ENCODE measurements around the gene NTHL1. TPM values are rescaled to one million over a fixed set of nuclear protein-coding genes. Genes with fewer than 3 reads are reported as not detected.

The NTHL1 gene
- total and polyA plus RNA-seq, 2 of the 8 experiments (the other 6 are each of a cell fraction or from before 2014, with no cell fraction given) = 70.9 to 150 TPM

DNA sequence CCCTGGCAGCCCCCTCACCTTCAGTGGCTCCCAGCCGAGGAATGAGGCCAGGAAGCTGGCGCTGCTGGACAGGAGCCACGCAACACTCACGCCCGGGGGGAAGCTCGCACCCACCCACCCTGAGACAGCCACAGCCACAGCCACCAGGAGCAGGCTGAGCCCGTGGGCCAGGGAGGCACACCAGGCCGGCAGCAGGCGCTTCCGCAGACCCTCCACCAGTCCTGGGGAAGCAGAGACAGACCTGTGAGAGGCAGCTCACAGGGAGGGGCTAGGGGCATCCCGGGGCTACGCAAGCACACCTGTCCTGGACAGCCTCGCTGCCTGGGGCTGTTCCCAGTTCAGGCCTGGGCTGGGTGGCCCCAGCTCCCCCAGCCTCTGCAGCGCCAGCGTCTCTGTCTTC is 46.2 kb upstream of the NTHL1 start:
- Histone ChIP-seq H3K27ac (ENCODE audit: low read depth, low read length) (no peak overlapping the region), H3K4me2 (ENCODE audit: insufficient read depth in 1 of 2, low read depth in 2 of 2, low read length in 2 of 2) (no peak overlapping the region), H3K23ac (ENCODE audit: insufficient read length) (no peak overlapping the region), H3K14ac (ENCODE audit: insufficient read length) (no peak overlapping the region), H4K20me1 (replicated peaks in 1 of 2; ENCODE audit: control insufficient read depth in 1 of 2, insufficient read depth in 2 of 2, low read length in 2 of 2) (peaks cover 8 to 17% of the 10 kb centered on the region in 2 experiments), H3K9me3 (ENCODE audit: insufficient read depth in 2 of 2, low read depth in 1 of 2, low read length in 1 of 2) (no peaks in the 10 kb centered on the region), H3K18ac (ENCODE audit: extremely low read depth, low read length) (no peak overlapping the region), H3K23me2 (ENCODE audit: low read depth, low read length) (peaks cover 6% of the 10 kb centered on the region; the same call in 1 of the 2 replicates), H3K4me3 (ENCODE audit: extremely low read depth in 1 of 4, insufficient read depth in 2 of 4, low read depth in 3 of 4, low read length in 4 of 4) (no peak overlapping the region), H3K4ac (replicated peaks; ENCODE audit: insufficient read length, low read depth, low read length) (no peak overlapping the region), H2BK15ac (ENCODE audit: low read length) (no peak overlapping the region), H3K9ac (replicated peaks in 1 of 4; ENCODE audit: extremely low read depth in 1 of 4, low read depth in 3 of 4, low read length in 3 of 4) (no peak overlapping the region; a peak in 1 of 7 replicates), H3K56ac (replicated peaks; ENCODE audit: insufficient read length, low read depth, low read length) (no peak overlapping the region), H3K79me1 (ENCODE audit: low read depth, low read length) (no peaks in the 10 kb centered on the region), H2BK120ac (replicated peaks; ENCODE audit: low read depth, low read length) (no peak overlapping the region), H2AFZ (ENCODE audit: low read length) (no peak overlapping the region), H3K36me3 (ENCODE audit: control insufficient read depth in 2 of 4, insufficient read depth in 4 of 4, low read length in 3 of 4) (peaks cover 0 to 8% (median 0%) of the 10 kb centered on the region in 4 experiments; a peak in 2 of 8 replicates), H2BK5ac (ENCODE audit: low read depth, low read length) (no peak overlapping the region; the same call in 1 of the 2 replicates), H2BK12ac (ENCODE audit: low read depth, low read length) (no peak overlapping the region), H4K91ac (replicated peaks; ENCODE audit: insufficient read length, low read length) (no peak overlapping the region), H4K5ac (ENCODE audit: insufficient read length, low read depth, low read length) (no peak overlapping the region), H3K79me2 (ENCODE audit: control insufficient read depth in 1 of 2, insufficient read depth in 2 of 2, low read length in 2 of 2) (no peaks in the 10 kb centered on the region), H2AK5ac (ENCODE audit: low read depth, low read length) (no peak overlapping the region), H3K27me3 (replicated peaks in 1 of 4; ENCODE audit: control insufficient read depth in 3 of 4, extremely low read depth in 1 of 4, insufficient read depth in 3 of 4, low read length in 3 of 4) (no peaks in the 10 kb centered on the region), H2BK20ac (ENCODE audit: low read length) (no peak overlapping the region), H4K8ac (ENCODE audit: extremely low read depth, insufficient read depth, low read length) (peak overlapping the region; percentile 62), H3K4me1 (replicated peaks in 1 of 4; ENCODE audit: control insufficient read depth in 3 of 4, insufficient read depth in 4 of 4, low read length in 3 of 4) (peaks cover 0 to 12% (median 9%) of the 10 kb centered on the region in 4 experiments; a peak in 5 of 7 replicates)
- POLR2A ChIA-PET (ENCODE audit: partially characterized antibody) = interaction anchor here (0.7 to 6.9 kb wide), 5 partner anchors 15 to 133 kb away, joined by 3 to 54 read pairs (median 3); partner anchors contain the start of gene TRAF7
- DNase-seq (ENCODE audit: low read depth in 1 of 2, low spot score in 2 of 2) (no peak), FAIRE-seq (no peak)
- CTCF ChIA-PET (ENCODE audit: partially characterized antibody) = interaction anchor here (0.7 to 3.4 kb wide), 8 partner anchors 12 to 92 kb away, joined by 3 to 18 read pairs (median 3); no protein-coding TSS in a partner anchor
- WGBS, 2 experiments (ENCODE audit: extremely low coverage in 1 of 2, insufficient coverage in 1 of 2, insufficient read length in 1 of 2, insufficient replicate concordance in 2 of 2, low coverage in 1 of 2, low lambda C conversion rate in 2 of 2, missing lambda C conversion rate in 1 of 2) = 98% methylated on average over 11 of the region's 15 CpGs; no CpG with 5 or more reads in 1 of the 2 experiments
- TF ChIP-seq NRF1 (IDR thresholded peaks at IDR 0.05; ENCODE audit: low read depth, low read length) = no peak
- TF ChIP-seq SIRT6 (IDR thresholded peaks at IDR 0.05; ENCODE audit: low read length) = no peak
- TF ChIP-seq FOSL1 (IDR thresholded peaks at IDR 0.05; ENCODE audit: insufficient read depth, low read depth, low read length) = no peak

Measured in H1 (cell line).